IPS-18a (cell line): ENCODE measurements around the gene ZEB2.

ENCODE experiments used
- H3K27ac ChIP-seq: one replicate; pipeline ENCODE4 v1.5.1; 2013; ENCODE audit warnings: low read length
- H3K27me3 ChIP-seq: one replicate; pipeline ENCODE4 v1.6.1; 2013; ENCODE audit warnings: mild to moderate bottlenecking, low read length; ENCODE audit not compliant: control insufficient read depth, insufficient read depth
- H3K36me3 ChIP-seq: one replicate; pipeline ENCODE4 v1.6.1; 2013; ENCODE audit warnings: low read depth, low read length; ENCODE audit not compliant: control insufficient read depth
- H3K4me1 ChIP-seq: one replicate; pipeline ENCODE4 v1.6.1; 2013; ENCODE audit warnings: low read depth, low read length; ENCODE audit not compliant: control insufficient read depth
- H3K4me3 ChIP-seq: one replicate; pipeline ENCODE4 v1.5.1; 2013; ENCODE audit warnings: low read length
- H3K9ac ChIP-seq: one replicate; pipeline ENCODE4 v1.6.1; 2013; ENCODE audit warnings: mild to moderate bottlenecking, low read length, moderate library complexity
- H3K9me3 ChIP-seq: one replicate; pipeline ENCODE4 v1.6.1; 2013; ENCODE audit warnings: low read depth, low read length; ENCODE audit not compliant: control insufficient read depth

ZEB2 gene

GRCh38 chr2:144404586-144405314, 115.2 kb downstream of the ZEB2 start:
- Histone ChIP-seq H3K4me1 (peaks cover 25% of the 10 kb centered on the region), H3K9ac (no peak overlapping the region), H3K27ac (no peak overlapping the region), H3K27me3 (no peaks in the 10 kb centered on the region), H3K36me3 (peaks cover 7% of the 10 kb centered on the region), H3K4me3 (no peak overlapping the region), H3K9me3 (no peaks in the 10 kb centered on the region)

GRCh38 chr2:144403933-144404332, 116.0 kb downstream of the ZEB2 start:
- Histone ChIP-seq H3K9ac (no peak overlapping the region), H3K9me3 (no peaks in the 10 kb centered on the region), H3K36me3 (peaks cover 7% of the 10 kb centered on the region), H3K4me1 (peaks cover 25% of the 10 kb centered on the region), H3K27ac (no peak overlapping the region), H3K4me3 (no peak overlapping the region), H3K27me3 (no peaks in the 10 kb centered on the region)

GRCh38 chr2:144402251-144402650, 117.7 kb downstream of the ZEB2 start:
- H3K36me3 ChIP-seq = peaks cover 7% of the 10 kb centered on the region
- H3K9ac ChIP-seq = no peak overlapping the region
- H3K27ac ChIP-seq = no peak overlapping the region
- H3K9me3 ChIP-seq = no peaks in the 10 kb centered on the region
- no peak overlapping the region for H3K4me3 ChIP-seq
- no peaks in the 10 kb centered on the region for H3K27me3 ChIP-seq
- peaks cover 20% of the 10 kb centered on the region for H3K4me1 ChIP-seq

GRCh38 chr2:144401036-144401435, 118.9 kb downstream of the ZEB2 start:
- Histone ChIP-seq H3K27me3 (no peaks in the 10 kb centered on the region), H3K4me3 (no peak overlapping the region), H3K4me1 (peaks cover 20% of the 10 kb centered on the region), H3K27ac (no peak overlapping the region), H3K9me3 (no peaks in the 10 kb centered on the region), H3K36me3 (peaks cover 7% of the 10 kb centered on the region), H3K9ac (no peak overlapping the region)

- Histone ChIP-seq H3K4me1 (peaks cover 5% of the 10 kb centered on the region), H3K4me3 (no peak overlapping the region), H3K36me3 (peaks cover 7% of the 10 kb centered on the region), H3K9me3 (no peaks in the 10 kb centered on the region), H3K27me3 (no peaks in the 10 kb centered on the region), H3K9ac (no peak overlapping the region), H3K27ac (no peak overlapping the region)
These were observed 123.6 kb downstream of the ZEB2 start for GRCh38 chr2:144396318-144396717.

- Histone ChIP-seq H3K4me3 (no peak overlapping the region), H3K27me3 (peaks cover 17% of the 10 kb centered on the region), H3K9ac (no peak overlapping the region), H3K9me3 (no peaks in the 10 kb centered on the region), H3K27ac (no peak overlapping the region), H3K36me3 (no peaks in the 10 kb centered on the region), H3K4me1 (no peaks in the 10 kb centered on the region)
These were observed 129.4 kb downstream of the ZEB2 start for GRCh38 chr2:144390424-144391020.

GRCh38 chr2:144389930-144390311, 130.0 kb downstream of the ZEB2 start:
- no peaks in the 10 kb centered on the region for H3K36me3 ChIP-seq
- H3K9me3 ChIP-seq = no peaks in the 10 kb centered on the region
- no peak overlapping the region for H3K9ac ChIP-seq
- H3K4me1 ChIP-seq = no peaks in the 10 kb centered on the region
- H3K27ac ChIP-seq = no peak overlapping the region
- peaks cover 17% of the 10 kb centered on the region for H3K27me3 ChIP-seq
- no peak overlapping the region for H3K4me3 ChIP-seq

GRCh38 chr2:144389151-144389929, 130.6 kb downstream of the ZEB2 start:
- Histone ChIP-seq H3K9ac (no peak overlapping the region), H3K36me3 (no peaks in the 10 kb centered on the region), H3K9me3 (no peaks in the 10 kb centered on the region), H3K27ac (no peak overlapping the region), H3K4me3 (no peak overlapping the region), H3K4me1 (no peaks in the 10 kb centered on the region), H3K27me3 (peaks cover 17% of the 10 kb centered on the region)

GRCh38 chr2:144385381-144385780, 134.5 kb downstream of the ZEB2 start:
- no peaks in the 10 kb centered on the region for H3K9me3 ChIP-seq
- no peaks in the 10 kb centered on the region for H3K4me1 ChIP-seq
- peaks cover 12% of the 10 kb centered on the region for H3K27me3 ChIP-seq
- H3K9ac ChIP-seq = no peak overlapping the region
- no peak overlapping the region for H3K27ac ChIP-seq
- H3K4me3 ChIP-seq = no peak overlapping the region
- H3K36me3 ChIP-seq = no peaks in the 10 kb centered on the region

- no peaks in the 10 kb centered on the region for H3K27me3 ChIP-seq
- H3K9me3 ChIP-seq = no peaks in the 10 kb centered on the region
- H3K4me1 ChIP-seq = no peaks in the 10 kb centered on the region
- H3K27ac ChIP-seq = no peak overlapping the region
- H3K36me3 ChIP-seq = no peaks in the 10 kb centered on the region
- H3K4me3 ChIP-seq = no peak overlapping the region
- no peak overlapping the region for H3K9ac ChIP-seq
These were observed 136.3 kb downstream of the ZEB2 start for GRCh38 chr2:144383571-144384100.

- Histone ChIP-seq H3K27ac (no peak overlapping the region), H3K27me3 (no peaks in the 10 kb centered on the region), H3K36me3 (no peaks in the 10 kb centered on the region), H3K4me1 (no peaks in the 10 kb centered on the region), H3K9ac (no peak overlapping the region), H3K4me3 (no peak overlapping the region), H3K9me3 (no peaks in the 10 kb centered on the region)
These were observed 137.1 kb downstream of the ZEB2 start for GRCh38 chr2:144382849-144383248.
